Natural killer cell (primary cell): Measurements from ENCODE around the gene SCAF8. TPM values are rescaled to one million over a fixed set of nuclear protein-coding genes. Genes with fewer than 3 reads are reported as not detected.

Source experiments
- ATAC-seq, 3 donors: fragments of 150-1000 bp in 2 of 3; fragments of 200-7000 bp in 1 of 3; cut with Tn5 transposase; 1 replicate in 1 of 3; 2 replicates in 2 of 3; pipeline ENCODE4 v1.10.0; 2021; ENCODE audit warnings: mild to moderate bottlenecking in 2 of 3, moderate library complexity in 2 of 3
- DNase-seq, 2 donors: peaks; one replicate each; pipeline versions ENCODE4 v3.0.0 to v3.0.0-alpha.2; 2013 to 2021; ENCODE audit warnings: mixed read lengths in 1 of 2
- H3K27ac ChIP-seq: one replicate; pipeline ENCODE4 v1.5.1; 2013; ENCODE audit warnings: mild to moderate bottlenecking, low read length
- H3K27me3 ChIP-seq: one replicate; pipeline ENCODE4 v1.6.1; 2013; ENCODE audit warnings: low read length; ENCODE audit not compliant: control insufficient read depth, insufficient read depth
- H3K36me3 ChIP-seq: one replicate; pipeline ENCODE4 v1.6.1; 2013; ENCODE audit warnings: low read length; ENCODE audit not compliant: control insufficient read depth, insufficient read depth
- H3K4me1 ChIP-seq: one replicate; pipeline ENCODE4 v1.6.1; 2013; ENCODE audit warnings: low read length; ENCODE audit not compliant: control insufficient read depth, insufficient read depth
- H3K4me3 ChIP-seq: one replicate; pipeline ENCODE4 v1.5.1; 2013; ENCODE audit warnings: low read length
- H3K9me3 ChIP-seq: one replicate; pipeline ENCODE4 v1.6.1; 2013; ENCODE audit warnings: low read length; ENCODE audit not compliant: control insufficient read depth, insufficient read depth
- H3K27ac Mint-ChIP-seq, 2 donors: one replicate each; pipeline ENCODE4 v1.8.0; 2022; ENCODE audit warnings: mild to moderate bottlenecking in 2 of 2, mixed read lengths in 2 of 2, moderate library complexity in 1 of 2
- H3K27me3 Mint-ChIP-seq, 2 donors: one replicate each; pipeline ENCODE4 v1.8.0; 2022; ENCODE audit warnings: low read depth in 2 of 2, mixed read lengths in 2 of 2
- H3K36me3 Mint-ChIP-seq: one replicate; pipeline ENCODE4 v1.8.0; 2022; ENCODE audit warnings: mixed read lengths
- H3K4me1 Mint-ChIP-seq, 2 donors: one replicate each; pipeline ENCODE4 v1.8.0; 2022; ENCODE audit warnings: mixed read lengths in 2 of 2
- H3K4me3 Mint-ChIP-seq: one replicate; pipeline ENCODE4 v1.8.0; 2022; ENCODE audit warnings: mild to moderate bottlenecking, moderate library complexity, mixed read lengths
- H3K9me3 Mint-ChIP-seq, 2 donors: one replicate each; pipeline ENCODE4 v1.8.0; 2022; ENCODE audit warnings: mixed read lengths in 2 of 2
- WGBS: methylation state at CpG from one replicate; pipeline ENCODE4 v1.1.7; 2013; ENCODE audit warnings: missing lambda C conversion rate; ENCODE audit not compliant: insufficient coverage; 5-methylcytosine and 5-hydroxymethylcytosine counted together
- intact Hi-C: fragments of 100-400 bp; cut with micrococcal nuclease; formaldehyde crosslinking; loops from one replicate; pipeline ENCODE4 v1.14.2; 2022
- total RNA-seq, 4 donors: library from RNA; stranded (reverse); fragments of 120-200 nt in 1 of 4; gene quantifications; one replicate each; pipeline versions ENCODE4 v1.2.3 to v1.2.4, GENCODE V29; 2013 to 2022
- TF ChIP-seq, protein P1 (sequence below): fragments of 200-600 bp; IDR thresholded peaks from one replicate; pipeline ENCODE4 v1.8.0; 2022; ENCODE audit warnings: antibody characterized with exemption

Gene SCAF8
- total RNA-seq, 3 donors from 2014 or later (not counting 1 experiment from before 2014, with no cell fraction given) = 60.0 to 74.3 (median 68.2) TPM

- Mint-ChIP-seq H3K36me3 (no peaks in the 10 kb centered on the region), H3K27me3 (no peaks in the 10 kb centered on the region)
These were observed 141.8 kb downstream of the SCAF8 start for GRCh38 chr6:154874773-154875592.

DNA sequence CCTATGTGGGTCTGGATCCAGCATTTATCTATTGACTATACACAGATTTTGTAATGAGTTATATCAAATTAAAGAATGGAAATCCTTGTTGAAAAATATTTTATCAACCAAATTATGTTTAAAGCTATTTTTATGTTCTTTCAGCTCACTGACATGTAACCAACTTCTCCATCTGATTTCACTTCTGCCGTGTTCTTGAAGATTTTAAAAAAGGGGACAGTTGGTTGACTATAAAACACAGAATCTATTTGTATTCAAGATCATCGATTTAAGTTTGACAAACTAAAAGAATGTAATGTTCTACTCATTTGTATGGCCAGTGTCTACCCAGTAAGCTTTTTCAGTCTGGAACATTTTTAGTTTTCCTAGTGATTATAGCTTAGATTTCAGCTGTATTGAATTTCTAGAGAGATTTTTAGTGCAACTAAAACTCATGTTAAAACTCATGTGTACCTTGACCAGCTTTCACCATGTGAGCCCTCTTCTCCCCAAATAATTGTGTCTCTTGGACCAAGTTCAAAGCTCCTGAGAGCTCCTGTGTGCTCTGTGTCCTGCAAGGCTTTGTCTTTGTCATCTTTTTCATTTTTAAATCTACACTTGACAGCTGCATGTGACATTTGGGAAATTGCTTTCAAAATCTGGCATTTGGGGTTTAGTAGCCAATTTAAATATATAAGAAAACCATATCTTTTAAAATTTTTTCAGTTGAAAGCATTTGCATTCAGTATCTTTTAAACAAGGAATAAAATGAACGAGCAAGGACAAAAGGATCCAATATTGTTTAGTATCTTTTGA lies 143.5 kb downstream of the SCAF8 start:
- TF ChIP-seq, protein P1, sequence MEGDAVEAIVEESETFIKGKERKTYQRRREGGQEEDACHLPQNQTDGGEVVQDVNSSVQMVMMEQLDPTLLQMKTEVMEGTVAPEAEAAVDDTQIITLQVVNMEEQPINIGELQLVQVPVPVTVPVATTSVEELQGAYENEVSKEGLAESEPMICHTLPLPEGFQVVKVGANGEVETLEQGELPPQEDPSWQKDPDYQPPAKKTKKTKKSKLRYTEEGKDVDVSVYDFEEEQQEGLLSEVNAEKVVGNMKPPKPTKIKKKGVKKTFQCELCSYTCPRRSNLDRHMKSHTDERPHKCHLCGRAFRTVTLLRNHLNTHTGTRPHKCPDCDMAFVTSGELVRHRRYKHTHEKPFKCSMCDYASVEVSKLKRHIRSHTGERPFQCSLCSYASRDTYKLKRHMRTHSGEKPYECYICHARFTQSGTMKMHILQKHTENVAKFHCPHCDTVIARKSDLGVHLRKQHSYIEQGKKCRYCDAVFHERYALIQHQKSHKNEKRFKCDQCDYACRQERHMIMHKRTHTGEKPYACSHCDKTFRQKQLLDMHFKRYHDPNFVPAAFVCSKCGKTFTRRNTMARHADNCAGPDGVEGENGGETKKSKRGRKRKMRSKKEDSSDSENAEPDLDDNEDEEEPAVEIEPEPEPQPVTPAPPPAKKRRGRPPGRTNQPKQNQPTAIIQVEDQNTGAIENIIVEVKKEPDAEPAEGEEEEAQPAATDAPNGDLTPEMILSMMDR = no peak
- ATAC-seq = no peak
- Mint-ChIP-seq H3K4me3 (no peak overlapping the region), H3K4me1 (peaks cover 4 to 5% of the 10 kb centered on the region in 2 donors), H3K9me3 (no peaks in the 10 kb centered on the region), H3K27me3 (no peaks in the 10 kb centered on the region), H3K36me3 (no peaks in the 10 kb centered on the region), H3K27ac (no peak overlapping the region)
- intact Hi-C loops = no loop called here
- no peak overlapping the region for H3K4me3 ChIP-seq
- H3K27me3 ChIP-seq = no peaks in the 10 kb centered on the region
- no peaks in the 10 kb centered on the region for H3K36me3 ChIP-seq
- DNase-seq = no peak
- no peaks in the 10 kb centered on the region for H3K9me3 ChIP-seq
- 100% methylated on average over 1 of the region's 3 CpGs for WGBS
- H3K27ac ChIP-seq = no peak overlapping the region
- no peaks in the 10 kb centered on the region for H3K4me1 ChIP-seq

More at GRCh38 chr6:154874773-154875592, 141.8 kb downstream of the SCAF8 start:
- Histone ChIP-seq H3K27me3 (no peaks in the 10 kb centered on the region), H3K4me1 (no peaks in the 10 kb centered on the region), H3K36me3 (no peaks in the 10 kb centered on the region), H3K27ac (no peak overlapping the region), H3K4me3 (no peak overlapping the region), H3K9me3 (no peaks in the 10 kb centered on the region)
- Mint-ChIP-seq H3K4me3 (no peak overlapping the region), H3K27ac (no peak overlapping the region), H3K4me1 (peaks cover 4 to 5% of the 10 kb centered on the region in 2 donors), H3K9me3 (no peaks in the 10 kb centered on the region)
- TF ChIP-seq, protein P1 = no peak
- 94% methylated on average over 10 of the region's 10 CpGs for WGBS
- ATAC-seq (no peak), DNase-seq (no peak)
- intact Hi-C loops = no loop called here

GRCh38 chr6:154878871-154879491 lies 145.8 kb downstream of the SCAF8 start:
- Mint-ChIP-seq H3K27me3 (no peaks in the 10 kb centered on the region), H3K36me3 (no peaks in the 10 kb centered on the region), H3K9me3 (no peaks in the 10 kb centered on the region), H3K4me3 (no peak overlapping the region), H3K4me1 (peaks cover 10 to 14% of the 10 kb centered on the region in 2 donors), H3K27ac (no peak overlapping the region)
- Histone ChIP-seq H3K27ac (no peak overlapping the region), H3K4me3 (no peak overlapping the region), H3K36me3 (no peaks in the 10 kb centered on the region), H3K27me3 (no peaks in the 10 kb centered on the region), H3K4me1 (no peaks in the 10 kb centered on the region), H3K9me3 (no peaks in the 10 kb centered on the region)
- intact Hi-C loops = no loop called here
- ATAC-seq (no peak), DNase-seq (no peak)
- TF ChIP-seq, protein P1 = no peak
- WGBS = 95% methylated on average over 6 of the region's 6 CpGs
